ENCODE data around the gene CCDC157.

The CCDC157 gene

DNA sequence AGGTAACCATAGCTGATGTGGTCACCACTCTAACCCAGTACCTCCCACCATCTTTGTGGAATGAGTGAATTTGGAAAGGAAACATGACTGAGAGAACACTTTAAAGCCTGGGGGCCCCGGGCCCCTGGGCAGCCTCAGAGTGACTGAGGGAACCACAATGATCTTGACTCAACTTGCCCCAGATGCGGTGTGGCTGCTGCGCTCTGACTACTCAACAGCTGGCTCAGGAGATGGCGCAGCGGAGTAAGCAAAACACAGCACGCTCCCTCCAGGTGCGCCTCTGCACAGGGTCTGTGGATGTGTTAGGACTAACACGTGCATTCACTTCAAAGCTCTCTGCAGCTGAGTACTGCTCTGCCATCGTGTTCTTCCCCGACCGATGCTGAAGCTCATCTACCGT lies 24.5 kb downstream of the CCDC157 start:
- DNase-seq (ENCODE audit: insufficient read length) (no peak), FAIRE-seq (no peak)
- no peak for TF ChIP-seq POLR2AphosphoS5 (IDR thresholded peaks at IDR 0.05; ENCODE audit: low read depth, low read length)

DNA sequence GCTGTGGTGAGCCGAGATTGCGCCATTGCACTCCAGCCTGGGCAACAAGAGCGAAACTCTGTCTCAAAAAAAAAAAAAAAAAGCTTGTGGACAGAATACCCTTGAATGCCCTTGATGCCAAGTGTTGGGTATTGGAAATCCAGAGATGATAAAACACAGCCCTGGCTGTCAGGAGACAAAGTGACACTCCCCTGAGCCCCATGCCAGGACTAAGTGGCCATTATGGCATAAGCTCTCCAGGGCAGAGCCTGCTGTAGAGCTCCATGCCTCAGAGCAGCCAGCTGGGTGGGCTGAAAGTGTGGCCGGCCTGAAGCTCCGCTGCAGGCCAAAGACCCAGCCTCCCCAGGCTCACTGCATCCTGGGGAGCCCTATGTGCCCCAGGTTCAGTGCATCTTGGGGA lies 25.5 kb downstream of the CCDC157 start:
- FAIRE-seq, result no peak

GRCh38 chr22:30383061-30383460 lies 26.3 kb downstream of the CCDC157 start:
- FAIRE-seq (no peak), DNase-seq (ENCODE audit: insufficient read length) (no peak)
- TF ChIP-seq POLR2A (IDR thresholded peaks at IDR 0.05; ENCODE audit: low read depth, low read length), result no peak
- no peak for TF ChIP-seq POLR2AphosphoS5 (IDR thresholded peaks at IDR 0.05; ENCODE audit: low read depth, low read length)
- TF ChIP-seq TAF1 (IDR thresholded peaks at IDR 0.05; ENCODE audit: borderline replicate concordance, low read depth, low read length), result no peak

More for the DNA sequence above, 25.5 kb downstream of the CCDC157 start:
- no peak for DNase-seq (ENCODE audit: insufficient read length)
- no peak for TF ChIP-seq POLR2A (IDR thresholded peaks at IDR 0.05; ENCODE audit: low read depth, low read length)
- TF ChIP-seq POLR2AphosphoS5 (IDR thresholded peaks at IDR 0.05; ENCODE audit: low read depth, low read length), result no peak
- TF ChIP-seq TAF1 (IDR thresholded peaks at IDR 0.05; ENCODE audit: borderline replicate concordance, low read depth, low read length), result no peak

- DNase-seq (ENCODE audit: insufficient read length), result no peak
- TF ChIP-seq TAF1 (IDR thresholded peaks at IDR 0.05; ENCODE audit: borderline replicate concordance, low read depth, low read length) (no peak), POLR2A (IDR thresholded peaks at IDR 0.05; ENCODE audit: low read depth, low read length) (no peak), POLR2AphosphoS5 (IDR thresholded peaks at IDR 0.05; ENCODE audit: low read depth, low read length) (no peak)
- no peak for FAIRE-seq
Measured at GRCh38 chr22:30385942-30386341, 29.1 kb downstream of the CCDC157 start.

- FAIRE-seq (no peak), DNase-seq (ENCODE audit: insufficient read length) (no peak)
- TF ChIP-seq TAF1 (IDR thresholded peaks at IDR 0.05; ENCODE audit: borderline replicate concordance, low read depth, low read length) (no peak), POLR2A (IDR thresholded peaks at IDR 0.05; ENCODE audit: low read depth, low read length) (no peak)
Measured at GRCh38 chr22:30386608-30386959, 29.8 kb downstream of the CCDC157 start.

DNA sequence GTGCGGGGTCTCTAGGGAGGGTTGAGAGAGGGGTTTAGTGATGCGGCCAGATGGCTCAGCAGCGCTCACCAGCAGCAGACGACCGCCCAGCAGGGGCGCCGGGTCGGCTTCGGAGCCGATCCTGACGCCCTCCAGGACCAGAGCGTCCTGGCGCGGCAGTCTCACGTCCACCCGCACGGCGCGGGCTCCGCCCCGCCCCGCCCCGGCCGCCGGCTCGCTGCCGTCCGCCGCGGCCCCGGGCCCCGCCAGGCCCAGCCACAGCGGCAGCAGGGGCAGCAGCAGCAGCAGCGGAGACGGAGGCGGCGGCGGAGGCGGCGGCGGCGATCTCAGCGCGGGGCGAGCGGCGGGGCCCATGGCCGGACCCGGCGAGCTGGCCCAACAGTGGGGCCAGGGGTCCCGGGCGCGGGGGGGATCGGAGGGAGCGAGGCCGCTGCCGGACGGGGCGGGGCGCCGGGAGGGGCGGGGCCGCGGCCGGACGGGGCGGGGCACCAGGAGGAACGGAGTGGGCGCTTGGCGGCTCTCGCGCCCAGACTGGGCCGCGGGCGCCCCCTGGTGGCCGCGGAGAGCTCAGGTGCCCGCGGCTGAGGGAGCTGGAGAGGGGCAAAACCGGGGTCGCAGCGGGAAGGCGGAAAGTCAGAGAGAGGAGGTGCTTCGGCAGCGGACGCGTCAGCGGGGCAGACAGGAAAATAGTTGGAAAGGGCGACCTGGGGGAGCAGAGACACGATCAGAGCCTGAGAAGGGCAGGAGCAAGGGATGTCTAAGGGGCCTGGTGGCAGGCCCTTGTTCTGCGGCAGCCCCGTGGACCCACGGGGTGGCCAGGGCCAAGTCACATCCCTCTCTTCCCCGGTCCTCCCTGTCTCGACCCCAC lies 30.4 kb downstream of the CCDC157 start, which contains the start of gene RNF215:
TSS of gene RNF215 (minus strand) at position 452 of the 868 bp plus-strand sequence. CDS start at position 354, 98 bp downstream.
- peak; percentile 89 for FAIRE-seq
- no peak for TF ChIP-seq POLR2AphosphoS5 (IDR thresholded peaks at IDR 0.05; ENCODE audit: low read depth, low read length)
- TF ChIP-seq POLR2A (IDR thresholded peaks at IDR 0.05; ENCODE audit: low read depth, low read length), result no peak
- no peak for TF ChIP-seq TAF1 (IDR thresholded peaks at IDR 0.05; ENCODE audit: borderline replicate concordance, low read depth, low read length)
- DNase-seq (ENCODE audit: insufficient read length), result peak; percentile 93

DNA sequence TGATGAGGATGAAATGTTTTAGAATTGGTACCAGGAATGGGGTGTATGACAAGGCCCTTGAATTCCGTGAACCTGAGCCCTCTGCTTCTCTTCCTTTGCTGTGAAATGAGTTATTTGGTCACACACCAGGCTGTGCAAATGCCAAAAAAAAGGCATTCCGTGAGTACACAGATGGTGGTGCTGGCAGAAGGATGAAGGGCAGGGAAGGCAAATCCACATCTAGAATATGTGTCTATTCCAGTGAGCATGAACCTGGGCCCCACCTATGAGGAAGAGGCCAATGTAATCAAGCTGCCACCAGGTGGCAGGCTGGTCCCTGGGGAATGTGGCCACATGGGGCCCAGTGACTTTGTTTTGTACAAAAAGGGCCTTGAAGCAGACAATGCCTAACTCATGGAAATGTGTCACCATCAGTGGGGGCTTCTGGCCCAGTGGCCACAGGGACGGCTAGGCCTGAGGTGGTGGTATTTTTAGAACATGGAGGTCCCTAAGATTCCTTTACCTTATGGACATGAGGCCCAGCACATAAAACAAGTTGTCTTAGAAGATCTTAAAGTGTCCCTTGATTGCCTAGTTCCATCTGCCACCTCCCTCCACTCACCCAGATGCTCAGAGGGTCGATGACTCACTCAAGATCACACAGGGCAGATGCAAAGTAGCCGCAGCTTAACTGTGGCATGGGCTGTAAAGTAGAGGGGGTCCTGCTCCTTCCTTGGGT lies 34.3 kb downstream of the CCDC157 start:
- DNase-seq (ENCODE audit: insufficient read length), result peak; percentile 71
- peak; percentile 94 for FAIRE-seq
- TF ChIP-seq POLR2A (IDR thresholded peaks at IDR 0.05; ENCODE audit: low read depth, low read length), result no peak
- no peak for TF ChIP-seq TAF1 (IDR thresholded peaks at IDR 0.05; ENCODE audit: borderline replicate concordance, low read depth, low read length)
- TF ChIP-seq POLR2AphosphoS5 (IDR thresholded peaks at IDR 0.05; ENCODE audit: low read depth, low read length), result no peak

DNA sequence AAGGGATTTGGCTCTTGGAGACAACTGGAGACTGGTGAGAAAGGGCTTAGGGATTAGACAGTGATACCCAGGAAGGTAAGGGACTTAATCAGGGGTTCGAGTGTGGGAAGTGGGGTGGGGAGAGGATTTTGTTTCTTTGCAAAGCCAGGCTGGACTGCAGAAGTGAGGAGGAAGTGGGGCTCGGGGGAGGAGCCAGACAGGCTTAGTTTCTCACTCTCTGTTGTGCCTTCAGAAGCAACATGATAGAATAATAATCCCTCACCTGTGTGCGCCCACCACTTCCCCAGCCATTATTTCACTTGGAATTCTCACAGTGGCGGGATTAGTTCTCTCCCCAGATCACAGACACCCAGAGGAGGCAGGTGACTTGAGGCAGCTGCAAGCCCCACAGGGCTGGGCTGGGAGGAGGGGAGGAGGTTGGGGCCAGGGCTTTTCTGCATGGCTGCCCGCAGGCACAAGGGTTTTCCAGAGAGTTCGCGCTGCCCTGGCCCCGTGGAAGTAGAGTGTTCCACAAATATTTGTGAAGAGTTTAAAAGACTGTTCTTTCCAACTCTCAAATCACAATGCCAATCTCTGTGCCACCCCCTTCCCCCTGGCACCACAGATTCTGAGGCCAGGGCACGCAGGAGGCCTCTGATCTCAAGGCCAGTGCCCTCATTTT lies 36.0 kb downstream of the CCDC157 start:
- no peak for TF ChIP-seq TAF1 (IDR thresholded peaks at IDR 0.05; ENCODE audit: borderline replicate concordance, low read depth, low read length)
- no peak for TF ChIP-seq POLR2AphosphoS5 (IDR thresholded peaks at IDR 0.05; ENCODE audit: low read depth, low read length)
- no peak for TF ChIP-seq POLR2A (IDR thresholded peaks at IDR 0.05; ENCODE audit: low read depth, low read length)
- FAIRE-seq (peak; percentile 85), DNase-seq (ENCODE audit: insufficient read length) (no peak)

- DNase-seq (ENCODE audit: insufficient read length) (no peak), FAIRE-seq (no peak)
- no peak for TF ChIP-seq POLR2A (IDR thresholded peaks at IDR 0.05; ENCODE audit: low read depth, low read length)
- TF ChIP-seq POLR2AphosphoS5 (IDR thresholded peaks at IDR 0.05; ENCODE audit: low read depth, low read length), result no peak
- TF ChIP-seq TAF1 (IDR thresholded peaks at IDR 0.05; ENCODE audit: borderline replicate concordance, low read depth, low read length), result no peak
Measured at GRCh38 chr22:30393322-30393680, 36.5 kb downstream of the CCDC157 start.

GRCh38 chr22:30393885-30394284 lies 37.1 kb downstream of the CCDC157 start:
- no peak for DNase-seq (ENCODE audit: insufficient read length)
- TF ChIP-seq POLR2AphosphoS5 (IDR thresholded peaks at IDR 0.05; ENCODE audit: low read depth, low read length), result no peak
- no peak for TF ChIP-seq POLR2A (IDR thresholded peaks at IDR 0.05; ENCODE audit: low read depth, low read length)
- no peak for TF ChIP-seq TAF1 (IDR thresholded peaks at IDR 0.05; ENCODE audit: borderline replicate concordance, low read depth, low read length)

DNA sequence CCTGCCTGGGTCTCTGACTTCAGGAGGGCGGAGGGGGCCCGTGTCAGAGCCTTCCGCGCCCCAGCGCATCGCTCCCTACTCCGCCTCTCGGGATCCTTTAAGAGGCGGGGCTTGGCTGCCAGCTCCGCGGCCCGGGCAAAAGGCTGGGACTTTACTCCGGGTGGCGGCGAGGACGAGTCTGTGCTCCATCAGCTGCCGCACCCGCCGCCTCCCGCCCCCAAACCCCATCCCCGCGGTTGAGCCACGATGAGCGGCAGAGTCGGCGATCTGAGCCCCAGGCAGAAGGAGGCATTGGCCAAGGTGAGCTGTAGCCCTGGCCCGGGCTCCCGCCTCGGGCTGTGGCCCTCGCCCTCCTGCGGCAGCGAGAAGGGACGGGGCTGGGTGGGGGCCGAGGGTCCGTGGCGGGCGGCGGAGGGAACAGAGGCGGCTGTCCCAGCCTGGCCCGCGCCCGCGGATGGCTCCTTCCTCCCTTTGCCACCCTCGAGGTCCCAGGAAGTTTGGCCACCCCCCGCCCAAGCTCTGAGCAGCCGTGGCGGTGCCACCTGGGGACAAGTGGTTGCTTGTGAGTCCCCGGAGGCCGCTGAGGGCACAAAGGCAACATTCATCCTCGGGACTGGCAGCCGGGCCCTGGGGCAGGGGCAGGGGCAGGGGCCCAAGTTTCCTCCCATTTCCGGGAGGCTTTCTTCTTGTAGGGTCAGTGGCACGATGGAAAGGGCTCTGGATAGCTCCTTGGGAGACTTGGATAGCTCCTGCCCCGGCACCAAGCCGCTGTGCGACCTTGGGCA lies 40.3 kb downstream of the CCDC157 start, which contains the start of gene SEC14L2:
TSS of gene SEC14L2 (plus strand) at position 148 of the 785 bp plus-strand sequence. CDS start at position 247, 99 bp downstream.
- no peak for TF ChIP-seq TAF1 (IDR thresholded peaks at IDR 0.05; ENCODE audit: borderline replicate concordance, low read depth, low read length)
- TF ChIP-seq POLR2AphosphoS5 (IDR thresholded peaks at IDR 0.05; ENCODE audit: low read depth, low read length), result no peak
- TF ChIP-seq POLR2A (IDR thresholded peaks at IDR 0.05; ENCODE audit: low read depth, low read length), result no peak
- DNase-seq (ENCODE audit: insufficient read length), result no peak

More at GRCh38 chr22:30393885-30394284, 37.1 kb downstream of the CCDC157 start:
- FAIRE-seq, result no peak

More for the DNA sequence above, 40.3 kb downstream of the CCDC157 start, which contains the start of gene SEC14L2:
- peak; percentile 50 for FAIRE-seq
